GM21423 (cell line): ENCODE measurements around the gene ANXA6.

ENCODE experiments used
- ATAC-seq: cut with Tn5 transposase; IDR thresholded peaks from one replicate; pipeline ENCODE4 v1.9.1; 2021; ENCODE audit warnings: mild to moderate bottlenecking, moderate library complexity; ENCODE audit not compliant: unreplicated experiment

The ANXA6 gene

GRCh38 chr5:151154931-151155774 lies 2.4 kb downstream of the ANXA6 start:
- ATAC-seq, result peak; percentile 30

GRCh38 chr5:151153766-151154272 lies 3.8 kb downstream of the ANXA6 start:
- no peak for ATAC-seq

GRCh38 chr5:151153300-151153699 lies 4.3 kb downstream of the ANXA6 start:
- ATAC-seq, result no peak

GRCh38 chr5:151151793-151152192 lies 5.8 kb downstream of the ANXA6 start:
- ATAC-seq, result peak; percentile 30

GRCh38 chr5:151151263-151151660 lies 6.3 kb downstream of the ANXA6 start:
- ATAC-seq, result no peak

GRCh38 chr5:151150471-151151262 lies 6.9 kb downstream of the ANXA6 start:
- ATAC-seq, result peak; percentile 46

GRCh38 chr5:151148583-151148982 lies 9.0 kb downstream of the ANXA6 start:
- no peak for ATAC-seq

GRCh38 chr5:151147033-151147432 lies 10.5 kb downstream of the ANXA6 start:
- no peak for ATAC-seq

- no peak for ATAC-seq
Measured at GRCh38 chr5:151146061-151146460, 11.5 kb downstream of the ANXA6 start.

- no peak for ATAC-seq
Measured at GRCh38 chr5:151144922-151145321, 12.7 kb downstream of the ANXA6 start.

GRCh38 chr5:151144275-151144674 lies 13.3 kb downstream of the ANXA6 start:
- ATAC-seq, result no peak

- no peak for ATAC-seq
Measured at GRCh38 chr5:151143645-151144044, 13.9 kb downstream of the ANXA6 start.

- ATAC-seq, result no peak
Measured at GRCh38 chr5:151142933-151143332, 14.6 kb downstream of the ANXA6 start.

- peak; percentile 88 for ATAC-seq
Measured at GRCh38 chr5:151141535-151141934, 16.0 kb downstream of the ANXA6 start.

- ATAC-seq, result no peak
Measured at GRCh38 chr5:151140686-151141459, 16.7 kb downstream of the ANXA6 start.

- ATAC-seq, result no peak
Measured at GRCh38 chr5:151139646-151140045, 17.9 kb downstream of the ANXA6 start.

GRCh38 chr5:151139015-151139414 lies 18.6 kb downstream of the ANXA6 start:
- no peak for ATAC-seq

- ATAC-seq, result no peak
Measured at GRCh38 chr5:151138114-151138513, 19.5 kb downstream of the ANXA6 start.

GRCh38 chr5:151137067-151137825 lies 20.3 kb downstream of the ANXA6 start:
- no peak for ATAC-seq

GRCh38 chr5:151134228-151134627 lies 23.4 kb downstream of the ANXA6 start:
- peak; percentile 60 for ATAC-seq
